Cerebellar nuclear complex (tissue), 1 donor: ENCODE data around the gene METAP1.
"Not testable (repeated sequence)": the region's sequence is repeated elsewhere in the genome, so short reads cannot be mapped to it uniquely, and the experiment has no call there.

Experiments used
- DNase-seq, 2 experiments: peaks; one replicate each; lab custom pipeline; 2025; lab: John Stamatoyannopoulos, UW

METAP1 gene

GRCh38 chr4:98997166-98997565 is 1.6 kb downstream of the METAP1 start:
- DNase-seq, result no peak

DNA sequence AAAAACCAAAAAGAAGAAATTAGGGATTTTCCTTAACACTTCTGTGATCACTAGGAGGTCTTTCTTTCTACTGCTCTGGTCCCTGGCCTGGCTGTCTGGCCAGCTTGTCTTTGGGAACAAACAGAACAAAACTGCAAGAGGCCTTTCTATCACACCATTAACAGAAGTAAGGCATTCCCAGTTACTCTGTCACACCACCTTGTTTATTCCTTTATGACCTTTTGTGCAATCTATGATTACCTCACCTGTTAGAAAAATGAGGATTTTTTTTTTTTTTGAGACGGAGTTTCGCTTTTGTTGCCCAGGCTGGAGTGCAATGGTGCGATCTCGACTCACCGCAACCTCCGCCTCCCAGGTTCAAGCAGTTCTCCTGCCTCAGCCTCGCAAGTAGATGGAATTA is 3.0 kb downstream of the METAP1 start:
- no peak for DNase-seq

GRCh38 chr4:99002279-99002678 is 6.8 kb downstream of the METAP1 start:
- DNase-seq, result no peak

DNA sequence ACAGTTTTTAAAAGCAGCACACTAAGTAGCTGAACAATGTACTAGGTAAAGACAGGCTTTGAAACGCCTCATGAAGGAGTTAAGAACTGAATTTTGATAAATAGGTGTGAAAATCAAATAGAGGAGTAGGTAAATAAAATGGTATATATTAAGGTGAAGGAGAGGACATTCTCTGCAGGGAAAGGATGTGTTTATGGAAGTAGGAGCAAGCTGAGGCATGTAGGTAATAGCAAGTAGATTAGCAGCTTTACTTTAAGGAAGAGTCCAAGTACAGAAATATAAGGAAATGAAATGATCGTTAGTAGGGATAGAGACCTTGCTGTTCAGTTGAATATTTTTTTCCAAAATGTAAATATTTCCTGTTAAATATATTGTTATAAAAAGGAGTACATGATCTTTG is 12.5 kb downstream of the METAP1 start:
- DNase-seq, result no peak

GRCh38 chr4:99011910-99012309 is 16.4 kb downstream of the METAP1 start:
- no peak for DNase-seq

GRCh38 chr4:99013402-99013843 is 17.9 kb downstream of the METAP1 start:
- DNase-seq, result no peak

DNA sequence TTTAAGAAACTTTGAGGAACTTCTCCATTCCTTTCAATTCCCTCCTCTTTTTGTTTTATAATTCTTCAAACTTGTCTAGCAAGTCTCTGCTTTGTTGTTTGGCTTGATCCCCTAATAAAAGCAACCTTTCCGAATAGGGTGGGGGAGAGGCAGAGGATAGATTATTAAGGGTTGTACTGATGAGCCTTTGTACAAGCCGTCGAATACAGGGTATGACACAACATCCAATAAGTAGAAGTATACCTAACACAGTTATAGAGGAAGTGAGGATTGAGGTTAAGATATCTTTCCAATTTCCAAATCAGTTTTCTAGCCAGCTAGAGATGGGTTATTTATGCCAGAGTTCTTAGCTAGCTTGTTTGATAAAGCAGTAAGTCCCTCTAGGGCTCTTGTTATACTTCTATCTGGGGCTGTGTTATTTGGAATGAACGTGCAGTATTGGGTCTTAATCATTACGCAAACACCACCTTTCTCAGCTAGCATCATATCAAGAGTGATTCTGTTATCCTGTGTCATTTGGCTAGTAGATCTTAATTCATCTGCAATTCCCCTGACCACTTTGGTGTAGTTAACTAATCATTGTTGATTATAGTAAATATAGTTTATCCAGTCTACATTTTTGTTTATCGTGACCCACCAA is 18.5 kb downstream of the METAP1 start:
- DNase-seq, result no peak

- no peak for DNase-seq
Observed at GRCh38 chr4:99021386-99021785, 25.9 kb downstream of the METAP1 start.

- DNase-seq, result no peak
Observed at GRCh38 chr4:99022566-99022965, 27.0 kb downstream of the METAP1 start.

DNA sequence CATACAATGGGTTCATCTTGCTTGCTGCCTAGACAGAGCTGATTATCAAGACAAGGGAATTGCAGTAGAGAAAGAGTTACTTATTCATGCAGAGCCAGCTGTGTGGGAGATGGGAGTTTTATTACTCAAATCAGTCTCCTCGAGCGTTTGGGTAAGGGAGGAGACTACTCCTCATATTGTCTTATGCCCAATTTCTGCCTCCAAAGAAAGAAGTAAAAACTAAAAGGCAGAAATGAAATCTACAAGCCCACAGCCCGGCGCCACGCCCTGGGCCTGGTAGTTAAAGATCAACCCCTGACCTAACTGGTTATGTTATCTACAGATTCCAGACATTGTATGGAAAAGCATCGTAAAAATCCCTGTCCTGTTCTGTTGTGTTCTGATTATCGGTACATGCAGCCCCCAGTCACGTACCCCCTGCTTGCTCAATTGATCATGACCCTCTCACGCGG is 28.3 kb downstream of the METAP1 start:
- not testable (repeated sequence) for DNase-seq

DNA sequence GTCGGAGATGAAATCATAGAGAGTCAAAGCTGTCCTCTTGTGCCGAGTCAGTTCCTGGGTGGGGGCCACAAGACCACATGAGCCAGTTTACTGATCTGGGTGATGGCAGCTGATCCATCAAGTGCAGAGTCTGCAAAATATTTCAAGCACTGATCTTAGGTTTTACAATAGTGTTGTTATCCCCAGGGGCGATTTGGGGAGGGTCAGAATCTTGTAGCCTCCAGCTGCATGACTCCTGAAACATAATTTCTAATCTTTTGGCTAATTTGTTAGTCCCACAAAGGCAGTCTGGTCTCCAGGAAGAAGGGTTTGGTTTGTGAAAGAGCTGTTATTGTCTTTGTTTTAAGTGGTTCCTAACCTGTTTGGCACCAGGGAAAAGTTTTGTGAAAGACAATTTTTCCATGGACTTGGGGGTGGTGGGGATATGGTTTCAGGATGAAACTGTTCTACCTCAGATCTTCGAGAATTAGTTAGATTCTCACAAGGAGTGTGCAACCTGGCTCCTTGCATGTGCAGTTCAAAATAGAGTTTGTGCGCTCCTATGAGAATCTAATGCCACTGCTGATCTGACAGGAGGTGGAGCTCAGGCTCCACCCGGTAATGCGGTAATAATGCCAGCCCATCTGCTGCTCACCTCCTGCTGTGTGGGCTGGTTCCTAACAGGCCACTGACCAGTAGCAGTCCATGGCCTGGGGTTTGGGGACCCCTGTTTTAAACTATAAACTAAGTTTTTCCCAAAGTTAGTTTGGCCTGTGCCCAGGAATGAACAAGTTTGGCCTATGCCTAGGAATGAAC is 29.2 kb downstream of the METAP1 start:
- no peak for DNase-seq

DNA sequence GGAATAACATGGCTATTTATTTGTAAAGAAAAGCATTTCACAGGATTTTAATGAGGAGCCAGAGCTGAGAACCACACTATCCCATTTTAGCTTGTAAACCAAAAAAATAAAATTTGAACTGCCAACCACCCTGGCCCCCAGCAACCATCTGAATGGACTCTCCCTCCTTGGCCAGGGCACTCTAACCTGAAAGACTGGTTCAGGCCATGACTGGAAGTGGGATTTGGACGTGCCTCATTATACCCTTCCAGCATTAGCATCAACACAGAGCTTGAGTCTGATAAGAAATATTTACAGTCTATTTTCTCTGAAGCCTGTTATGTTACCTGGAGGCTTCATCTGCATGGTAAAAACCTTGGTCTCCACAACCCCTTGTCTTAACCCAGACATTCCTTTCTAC is 30.0 kb downstream of the METAP1 start:
- no peak for DNase-seq

GRCh38 chr4:99027304-99027703 is 31.8 kb downstream of the METAP1 start:
- DNase-seq, result no peak

DNA sequence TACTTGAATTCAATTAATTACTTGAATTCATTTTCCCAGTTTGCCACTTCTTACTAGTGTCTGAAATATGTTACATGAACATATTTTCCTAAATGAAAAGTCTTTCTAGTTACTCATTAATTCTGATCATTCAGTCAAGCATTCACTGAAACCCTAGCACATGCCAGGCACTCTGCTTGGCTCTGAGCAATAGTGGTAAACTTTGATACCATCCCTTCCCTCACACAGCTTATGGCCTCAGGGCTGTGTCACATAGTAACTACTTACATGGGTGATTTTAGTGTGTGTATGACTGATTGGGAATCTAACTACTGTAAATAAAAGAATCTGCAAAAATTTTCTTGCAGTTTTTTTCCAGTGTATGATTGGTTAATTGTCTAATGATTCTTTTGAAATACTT is 32.7 kb downstream of the METAP1 start:
- no peak for DNase-seq

- DNase-seq, result no peak
Observed at GRCh38 chr4:99029018-99029735, 33.7 kb downstream of the METAP1 start.

- no peak for DNase-seq
Observed at GRCh38 chr4:99029852-99030251, 34.3 kb downstream of the METAP1 start.

DNA sequence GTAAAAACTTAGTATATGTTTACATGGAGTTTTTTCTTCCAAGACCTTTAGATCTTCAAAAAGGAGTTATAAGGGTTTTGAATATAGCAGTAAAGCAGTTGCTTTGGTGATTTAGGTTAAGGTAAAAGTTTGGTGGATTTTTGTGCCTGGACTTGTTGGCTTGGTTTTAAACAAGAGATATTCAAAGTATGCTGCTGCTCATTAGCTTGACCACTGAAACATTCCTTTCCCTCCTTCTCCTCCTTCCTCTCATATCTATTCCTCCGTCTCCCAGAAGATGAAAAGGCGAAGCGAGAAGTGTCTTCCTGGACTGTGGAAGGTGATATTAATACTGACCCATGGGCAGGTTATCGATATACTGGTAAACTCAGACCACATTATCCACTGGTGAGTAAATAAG is 38.4 kb downstream of the METAP1 start:
- DNase-seq, result no peak

DNA sequence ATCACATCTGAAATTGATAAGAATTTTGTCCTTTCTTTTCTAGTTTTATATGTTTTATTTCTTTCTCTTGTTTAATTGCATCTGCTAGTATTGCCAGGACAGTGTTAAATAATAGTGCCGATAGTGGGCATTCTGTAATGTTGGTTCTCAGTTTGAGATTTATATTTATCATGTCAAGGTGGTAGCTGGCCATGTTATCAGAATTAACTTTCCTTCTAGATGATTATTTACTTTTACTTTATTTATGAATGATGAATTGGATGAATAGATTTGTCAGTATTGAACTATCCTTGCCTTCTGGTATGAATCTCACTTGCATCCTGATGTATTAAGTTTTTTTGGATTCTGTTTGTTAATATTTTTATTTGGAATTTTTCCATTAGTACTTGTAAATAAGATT is 42.7 kb downstream of the METAP1 start:
- no peak for DNase-seq

GRCh38 chr4:99043346-99043745 is 47.8 kb downstream of the METAP1 start:
- DNase-seq, result no peak

DNA sequence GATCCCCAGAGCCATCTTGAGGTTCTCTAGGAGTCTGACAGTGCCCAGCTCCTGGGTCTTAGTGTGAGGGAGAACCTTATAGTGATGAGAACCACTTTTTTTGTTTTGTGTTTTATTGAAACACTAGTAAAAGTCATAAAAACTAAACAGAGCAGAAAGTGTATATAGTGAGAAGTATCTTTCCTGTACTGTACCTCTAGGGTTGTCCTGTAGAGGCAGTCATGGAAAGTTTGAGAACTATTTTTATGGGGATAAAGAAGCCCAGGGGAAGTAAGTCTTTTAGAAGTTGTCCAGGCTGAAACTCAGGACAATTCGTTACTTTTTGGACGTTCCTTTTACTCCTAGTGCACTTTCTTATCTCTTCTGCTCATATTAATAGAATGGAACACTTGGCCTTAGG is 52.2 kb downstream of the METAP1 start:
- DNase-seq, result no peak

DNA sequence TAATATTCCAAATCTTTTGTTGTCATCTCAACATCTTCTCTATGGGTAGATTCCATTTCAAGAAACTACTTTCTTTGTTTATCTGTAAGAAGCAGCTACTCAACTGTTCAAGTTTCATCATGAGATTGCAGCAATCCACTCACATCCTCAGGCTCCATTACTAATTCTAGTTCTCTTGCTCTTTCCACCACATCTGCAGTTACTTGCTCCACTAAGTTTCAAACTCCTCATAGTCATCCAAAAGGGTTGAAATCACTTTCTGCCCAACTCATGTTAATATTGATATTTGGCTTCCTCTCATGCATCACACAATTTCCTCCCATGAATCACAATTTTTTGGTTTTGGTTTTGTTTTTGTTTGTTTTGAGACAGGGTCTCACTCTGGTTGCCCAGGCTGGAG is 57.4 kb downstream of the METAP1 start:
- no peak for DNase-seq

- no peak for DNase-seq
Observed at GRCh38 chr4:99054428-99054994, 59.0 kb downstream of the METAP1 start.

GRCh38 chr4:99058228-99058627 is 62.7 kb downstream of the METAP1 start:
- no peak for DNase-seq
